Upper lobe of right lung (tissue), 1 donor: ENCODE data around the gene GPR149. TPM values are rescaled to one million over a fixed set of nuclear protein-coding genes. Genes with fewer than 3 reads are reported as not detected.

Source experiments
- ATAC-seq: fragments of 200-7000 bp; cut with Tn5 transposase; one replicate; pipeline ENCODE4 v1.9.1; 2020; ENCODE audit warnings: mild to moderate bottlenecking, moderate library complexity
- DNase-seq: peaks from one replicate; pipeline ENCODE4 v3.0.0-alpha.2; 2020
- H3K27ac ChIP-seq: fragments of 200-600 bp; one replicate; pipeline ENCODE4 v1.8.0; 2022
- H3K27me3 ChIP-seq: fragments of 200-600 bp; one replicate; pipeline ENCODE4 v1.8.0; 2022; ENCODE audit warnings: mild to moderate bottlenecking
- H3K36me3 ChIP-seq: fragments of 200-600 bp; one replicate; pipeline ENCODE4 v1.8.0; 2022
- H3K4me1 ChIP-seq: fragments of 200-600 bp; one replicate; pipeline ENCODE4 v1.8.0; 2022
- H3K4me3 ChIP-seq: fragments of 200-600 bp; one replicate; pipeline ENCODE4 v1.8.0; 2022; ENCODE audit warnings: mild to moderate bottlenecking
- H3K9me3 ChIP-seq: fragments of 200-600 bp; one replicate; pipeline ENCODE4 v1.8.0; 2022
- CTCF ChIP-seq: fragments of 200-600 bp; IDR thresholded peaks from one replicate; pipeline ENCODE4 v1.8.0; 2022; ENCODE audit warnings: antibody characterized with exemption
- intact Hi-C: fragments of 100-400 bp; cut with DNase I; formaldehyde crosslinking; loops from one replicate; pipeline ENCODE4 v1.11.0; 2022
- total RNA-seq: library from RNA; stranded (reverse); fragmentation: NEBNext Ultra II Directional; extraction: Animal tissue kit (Norgen Biotek cat#: 25700); gene quantifications from one replicate; pipeline ENCODE4 v1.2.1, GENCODE V29; 2021
- donor health status: DM: no; HTN: yes; CAD: no; lungs with severe emphysema.

GPR149 gene
- total RNA-seq, 1 donor from 2014 or later: not detected

- Histone ChIP-seq H3K4me1 (no peaks in the 10 kb centered on the region), H3K9me3 (no peaks in the 10 kb centered on the region), H3K27me3 (peaks cover 5% of the 10 kb centered on the region), H3K4me3 (no peak overlapping the region), H3K36me3 (no peaks in the 10 kb centered on the region), H3K27ac (no peak overlapping the region)
- no peak for ATAC-seq
- TF ChIP-seq CTCF: no peak
- intact Hi-C loops: no loop called here
- no peak for DNase-seq
These were observed 92.0 kb downstream of the GPR149 start for GRCh38 chr3:154338008-154338407.

GRCh38 chr3:154334973-154335420, 95.0 kb downstream of the GPR149 start:
- Histone ChIP-seq H3K9me3 (no peaks in the 10 kb centered on the region), H3K4me1 (no peaks in the 10 kb centered on the region), H3K27ac (no peak overlapping the region), H3K36me3 (no peaks in the 10 kb centered on the region), H3K4me3 (no peak overlapping the region), H3K27me3 (no peaks in the 10 kb centered on the region)
- DNase-seq (no peak), ATAC-seq (peak; percentile 52)
- intact Hi-C loops: no loop called here
- TF ChIP-seq CTCF: peak; percentile 78

DNA sequence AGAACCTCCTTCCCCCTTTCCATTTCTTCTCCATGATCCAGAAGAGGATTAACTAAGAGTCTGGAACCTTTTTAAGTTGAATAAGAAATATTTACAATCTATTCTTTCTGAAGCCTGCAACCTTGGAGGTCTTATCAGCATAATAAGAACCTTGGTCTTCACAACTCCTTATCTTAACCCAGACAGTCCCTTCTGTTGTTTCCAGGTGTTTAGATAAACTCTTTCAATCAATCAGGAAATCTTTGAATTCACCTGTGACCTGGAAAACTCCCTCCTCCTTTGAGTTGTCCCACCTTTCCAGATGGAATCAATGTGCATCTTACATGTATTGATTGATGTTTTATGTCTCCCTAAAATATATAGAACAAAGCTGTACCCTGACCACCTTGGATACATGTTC, 102.1 kb downstream of the GPR149 start:
- intact Hi-C loops: no loop called here
- TF ChIP-seq CTCF: no peak
- Histone ChIP-seq H3K4me1 (peaks cover 9% of the 10 kb centered on the region), H3K4me3 (no peak overlapping the region), H3K27me3 (no peaks in the 10 kb centered on the region), H3K9me3 (no peaks in the 10 kb centered on the region), H3K27ac (no peak overlapping the region), H3K36me3 (no peaks in the 10 kb centered on the region)
- ATAC-seq: no peak
- no peak for DNase-seq

GRCh38 chr3:154324919-154325318, 105.1 kb downstream of the GPR149 start:
- Histone ChIP-seq H3K36me3 (no peaks in the 10 kb centered on the region), H3K27me3 (no peaks in the 10 kb centered on the region), H3K27ac (peak overlapping the region; percentile 96), H3K4me3 (peak overlapping the region; percentile 77), H3K9me3 (no peaks in the 10 kb centered on the region), H3K4me1 (peaks cover 32% of the 10 kb centered on the region)
- DNase-seq (no peak), ATAC-seq (peak; percentile 8)
- no peak for TF ChIP-seq CTCF
- intact Hi-C loops: no loop called here

GRCh38 chr3:154323891-154324738, 105.9 kb downstream of the GPR149 start, which contains the start of gene DHX36:
DHX36 (minus strand) TSS chr3:154324487; CDS start chr3:154324416, 71 bp downstream.
- no peaks in the 10 kb centered on the region for H3K27me3 ChIP-seq
- H3K4me1 ChIP-seq: peaks cover 39% of the 10 kb centered on the region
- peak within 1 kb of the TSS; percentile 96 for H3K27ac ChIP-seq
- no peak for TF ChIP-seq CTCF
- peak within 1 kb of the TSS; percentile 77 for H3K4me3 ChIP-seq
- no peaks in the 10 kb centered on the region for H3K36me3 ChIP-seq
- DNase-seq: peak; percentile 94
- peak; percentile 98 for ATAC-seq
- intact Hi-C loops: no loop called here
- H3K9me3 ChIP-seq: no peaks in the 10 kb centered on the region
